ENCODE results near the gene MORN5. TPM values are rescaled to one million over a fixed set of nuclear protein-coding genes. Genes with fewer than 3 reads are reported as not detected.
"Not testable (repeated sequence)": the region's sequence is repeated elsewhere in the genome, so short reads cannot be mapped to it uniquely, and the experiment has no call there.

The MORN5 gene
- total RNA-seq, 1 donor from 2014 or later = not detected

GRCh38 chr9:122113574-122113973, 46.1 kb upstream of the MORN5 start:
- TF ChIP-seq CTCF (IDR thresholded peaks at IDR 0.05; ENCODE audit: unreplicated experiment) = no peak
- H3K27me3 Mint-ChIP-seq (ENCODE audit: low read depth) = peaks cover 34% of the 10 kb centered on the region
- no peak overlapping the region for H3K27ac Mint-ChIP-seq
- no peaks in the 10 kb centered on the region for H3K36me3 Mint-ChIP-seq
- H3K9me3 Mint-ChIP-seq = no peaks in the 10 kb centered on the region
- no peaks in the 10 kb centered on the region for H3K4me1 Mint-ChIP-seq
- no peak for DNase-seq (ENCODE audit: low spot score in 2 of 2, unreplicated experiment in 2 of 2)
- no peak overlapping the region for H3K4me3 Mint-ChIP-seq

DNA sequence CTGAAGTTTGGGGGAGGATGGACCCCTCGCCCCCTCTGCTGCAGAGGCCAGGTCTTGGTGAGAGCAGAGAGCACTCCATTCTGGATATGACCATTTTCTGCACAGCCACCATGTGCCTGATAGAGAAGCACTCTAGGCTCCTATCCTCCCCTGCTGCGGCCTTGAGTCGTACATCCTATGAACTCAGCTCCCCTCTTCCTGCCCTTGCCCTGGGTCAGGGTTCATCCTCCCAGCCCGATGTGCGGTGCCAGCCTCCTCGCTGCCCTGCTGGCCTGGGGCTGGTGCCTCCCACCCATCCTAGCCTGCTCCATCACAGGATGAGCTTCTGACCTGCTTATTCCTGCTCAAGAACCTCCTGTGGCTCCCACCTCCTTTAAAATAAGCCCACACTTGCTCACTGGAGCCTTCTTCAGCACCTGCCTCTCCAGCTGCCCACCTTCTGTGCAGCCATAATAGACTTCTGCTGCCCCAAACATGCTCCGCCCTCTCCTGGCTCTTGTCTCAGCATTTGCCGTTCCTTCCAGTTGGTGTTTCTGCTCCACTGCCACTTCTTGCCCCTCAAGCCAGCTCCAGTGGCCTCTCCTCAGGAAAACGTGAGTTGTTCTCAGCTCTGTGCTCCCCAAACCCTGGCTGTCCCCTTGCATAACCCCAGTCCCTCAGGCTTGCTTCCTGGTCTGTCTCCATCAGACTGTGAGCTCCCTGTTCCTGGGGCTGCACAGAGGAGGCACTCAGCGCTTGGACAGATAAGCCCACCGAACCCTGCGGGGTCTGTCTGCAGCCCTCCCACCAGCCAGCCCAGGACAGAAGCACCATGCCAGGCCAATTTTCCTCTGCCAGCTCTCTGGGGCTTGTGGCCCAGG, 44.3 kb upstream of the MORN5 start:
- no peak overlapping the region for H3K27ac Mint-ChIP-seq
- peaks cover 34% of the 10 kb centered on the region for H3K27me3 Mint-ChIP-seq (ENCODE audit: low read depth)
- H3K9me3 Mint-ChIP-seq = no peaks in the 10 kb centered on the region
- H3K4me1 Mint-ChIP-seq = no peaks in the 10 kb centered on the region
- TF ChIP-seq CTCF (IDR thresholded peaks at IDR 0.05; ENCODE audit: unreplicated experiment) = no peak
- H3K36me3 Mint-ChIP-seq = no peaks in the 10 kb centered on the region
- no peak for DNase-seq (ENCODE audit: low spot score in 2 of 2, unreplicated experiment in 2 of 2)
- H3K4me3 Mint-ChIP-seq = no peak overlapping the region

DNA sequence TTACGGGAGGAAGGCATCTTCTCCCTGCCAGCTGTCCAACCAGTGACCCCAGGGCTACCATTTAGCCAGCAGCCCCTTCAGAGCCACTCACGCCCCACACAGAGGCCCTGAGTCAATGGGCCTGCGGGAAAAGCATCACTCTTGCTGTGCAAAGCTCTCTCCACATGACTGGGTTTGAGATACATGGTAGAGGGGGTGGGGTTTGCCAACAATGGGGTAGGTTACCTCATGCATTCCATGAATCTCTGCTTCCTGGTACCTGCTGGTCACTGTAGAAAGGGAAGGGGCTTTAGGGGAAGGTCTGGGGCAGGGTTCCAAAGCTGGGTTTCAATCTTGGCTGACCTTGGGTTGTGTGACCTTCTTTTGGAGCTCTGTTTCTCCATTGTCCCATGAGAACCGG, 43.7 kb upstream of the MORN5 start:
- no peak for TF ChIP-seq CTCF (IDR thresholded peaks at IDR 0.05; ENCODE audit: unreplicated experiment)
- no peaks in the 10 kb centered on the region for H3K4me1 Mint-ChIP-seq
- peaks cover 34% of the 10 kb centered on the region for H3K27me3 Mint-ChIP-seq (ENCODE audit: low read depth)
- H3K36me3 Mint-ChIP-seq = no peaks in the 10 kb centered on the region
- H3K9me3 Mint-ChIP-seq = no peaks in the 10 kb centered on the region
- DNase-seq (ENCODE audit: low spot score in 2 of 2, unreplicated experiment in 2 of 2) = no peak
- no peak overlapping the region for H3K4me3 Mint-ChIP-seq
- H3K27ac Mint-ChIP-seq = no peak overlapping the region

GRCh38 chr9:122116448-122117173, 43.1 kb upstream of the MORN5 start:
- Mint-ChIP-seq H3K36me3 (no peaks in the 10 kb centered on the region), H3K27me3 (ENCODE audit: low read depth) (peaks cover 34% of the 10 kb centered on the region), H3K4me3 (no peak overlapping the region), H3K27ac (no peak overlapping the region), H3K9me3 (no peaks in the 10 kb centered on the region), H3K4me1 (no peaks in the 10 kb centered on the region)
- no peak for DNase-seq (ENCODE audit: low spot score in 2 of 2, unreplicated experiment in 2 of 2)
- TF ChIP-seq CTCF (IDR thresholded peaks at IDR 0.05; ENCODE audit: unreplicated experiment) = no peak

- H3K4me1 Mint-ChIP-seq; H3K4me3 Mint-ChIP-seq; H3K36me3 Mint-ChIP-seq; H3K27ac Mint-ChIP-seq; DNase-seq (ENCODE audit: low spot score in 2 of 2, unreplicated experiment in 2 of 2); H3K9me3 Mint-ChIP-seq: not testable (repeated sequence)
- peaks cover 30% of the 10 kb centered on the region for H3K27me3 Mint-ChIP-seq (ENCODE audit: low read depth)
Measured at GRCh38 chr9:122117241-122117640, 42.5 kb upstream of the MORN5 start.

All from mesothelial cell of epicardium (in vitro differentiated cells).